IMR-90 (cell line): ENCODE measurements around the gene NFATC1. TPM values are rescaled to one million over a fixed set of nuclear protein-coding genes. Genes with fewer than 3 reads are reported as not detected.

Experiments used
- ATAC-seq: fragments of 200-7000 bp; cut with Tn5 transposase; 2 replicates; pipeline ENCODE4 v1.9.1; 2020; ENCODE audit warnings: low read depth, mild to moderate bottlenecking, moderate library complexity
- BruUV-seq: library from RNA; stranded (reverse); fragments of 400-500 nt; replicated peaks from 2 replicates; lab custom pipeline; 2021; lab: Mats Ljungman, UMichigan
- CTCF ChIA-PET: fragments of 300-600 bp; formaldehyde crosslinking; extraction: SDS; loops from one replicate; lab custom pipeline; 2021; ENCODE audit warnings: antibody characterized with exemption; lab: Yijun Ruan, JAX
- POLR2A ChIA-PET: fragments of 300-600 bp; sonication (Branson Sonifier 250); formaldehyde crosslinking; loops from one replicate; lab custom pipeline; 2022; ENCODE audit warnings: antibody characterized with exemption; ENCODE audit not compliant: unreplicated experiment; lab: Charles Lee
- DNase-seq: peaks from one replicate; pipeline ENCODE4 v3.0.0; 2013
- H2AFZ ChIP-seq: replicated peaks from 2 replicates; pipeline ENCODE3; 2013; ENCODE audit warnings: low read length, mild to moderate bottlenecking; ENCODE audit not compliant: poor library complexity
- H2AK5ac ChIP-seq: 2 replicates; pipeline ENCODE4 v1.6.1; 2013; ENCODE audit warnings: low read depth, low read length, inconsistent platforms
- H2AK9ac ChIP-seq: replicated peaks from 2 replicates; pipeline ENCODE3; 2013; ENCODE audit warnings: mild to moderate bottlenecking, low read depth, low read length, moderate library complexity; ENCODE audit not compliant: poor library complexity
- H2BK120ac ChIP-seq: 2 replicates; pipeline ENCODE4 v1.6.1; 2013; ENCODE audit warnings: low read depth, low read length, inconsistent platforms
- H2BK15ac ChIP-seq: 3 replicates; pipeline ENCODE4 v1.6.1; 2013; ENCODE audit warnings: low read depth, low read length, inconsistent platforms
- H2BK20ac ChIP-seq: 2 replicates; pipeline ENCODE4 v1.6.1; 2013; ENCODE audit warnings: low read depth, mild to moderate bottlenecking, inconsistent platforms, low read length, moderate library complexity
- H2BK5ac ChIP-seq: 2 replicates; pipeline ENCODE4 v1.6.1; 2013; ENCODE audit warnings: mild to moderate bottlenecking, low read depth, low read length, inconsistent platforms; ENCODE audit not compliant: poor library complexity, severe bottlenecking
- H3K14ac ChIP-seq: replicated peaks from 2 replicates; pipeline ENCODE4 v1.6.1; 2013; ENCODE audit warnings: low read depth, low read length, inconsistent platforms
- H3K18ac ChIP-seq: 2 replicates; pipeline ENCODE4 v1.6.1; 2013; ENCODE audit warnings: low read depth, low read length, control low read depth
- H3K23ac ChIP-seq: 2 replicates; pipeline ENCODE4 v1.6.1; 2013; ENCODE audit warnings: low read depth, low read length, inconsistent platforms
- H3K27ac ChIP-seq: 2 replicates; pipeline ENCODE4 v1.5.1; 2013; ENCODE audit warnings: mild to moderate bottlenecking, control low read depth, low read length; ENCODE audit not compliant: insufficient read depth
- H3K27me3 ChIP-seq: 2 replicates; pipeline ENCODE4 v1.6.1; 2013; ENCODE audit warnings: low read length; ENCODE audit not compliant: control insufficient read depth, insufficient read depth
- H3K36me3 ChIP-seq: 2 replicates; pipeline ENCODE4 v1.6.1; 2013; ENCODE audit warnings: low read length, mixed read lengths; ENCODE audit not compliant: control insufficient read depth, insufficient read depth
- H3K4ac ChIP-seq: 2 replicates; pipeline ENCODE4 v1.6.1; 2013; ENCODE audit warnings: low read depth, low read length, inconsistent platforms
- H3K4me1 ChIP-seq: 2 replicates; pipeline ENCODE4 v1.6.1; 2013; ENCODE audit warnings: low read length, mixed read lengths; ENCODE audit not compliant: control insufficient read depth, insufficient read depth
- H3K4me2 ChIP-seq: 2 replicates; pipeline ENCODE4 v1.6.1; 2013; ENCODE audit warnings: low read depth, mild to moderate bottlenecking, control low read depth, low read length, moderate library complexity
- H3K4me3 ChIP-seq: 2 replicates; pipeline ENCODE4 v1.5.1; 2013; ENCODE audit warnings: low read depth, mild to moderate bottlenecking, control low read depth, low read length, moderate library complexity; ENCODE audit not compliant: insufficient read depth
- H3K56ac ChIP-seq: 2 replicates; pipeline ENCODE4 v1.6.1; 2013; ENCODE audit warnings: low read length, inconsistent platforms; ENCODE audit not compliant: insufficient read depth; ENCODE audit errors: extremely low read depth
- H3K79me1 ChIP-seq, 2 experiments: 2 replicates each; pipeline ENCODE4 v1.6.1; 2013; ENCODE audit warnings: low read length in 2 of 2, inconsistent platforms in 1 of 2, low read depth in 1 of 2
- H3K9ac ChIP-seq: 2 replicates; pipeline ENCODE4 v1.6.1; 2013; ENCODE audit warnings: low read depth, low read length, control low read depth
- H3K9me1 ChIP-seq: 2 replicates; pipeline ENCODE4 v1.6.1; 2013; ENCODE audit warnings: low read length, inconsistent platforms; ENCODE audit not compliant: insufficient read depth
- H3K9me3 ChIP-seq: 2 replicates; pipeline ENCODE4 v1.6.1; 2013; ENCODE audit warnings: low read length; ENCODE audit not compliant: control insufficient read depth, insufficient read depth
- H4K20me1 ChIP-seq: 2 replicates; pipeline ENCODE4 v1.6.1; 2013; ENCODE audit warnings: low read length, inconsistent platforms; ENCODE audit not compliant: insufficient read depth
- H4K5ac ChIP-seq: 2 replicates; pipeline ENCODE4 v1.6.1; 2013; ENCODE audit warnings: mild to moderate bottlenecking, low read depth, low read length, control low read depth
- H4K8ac ChIP-seq, 2 experiments: 2 replicates each; pipeline ENCODE4 v1.6.1; 2013; ENCODE audit warnings: low read depth in 2 of 2, low read length in 2 of 2, control low read depth in 1 of 2, inconsistent platforms in 1 of 2
- H4K91ac ChIP-seq: 2 replicates; pipeline ENCODE4 v1.6.1; 2013; ENCODE audit warnings: low read depth, low read length, inconsistent platforms; ENCODE audit not compliant: insufficient read depth
- CEBPB ChIP-seq: IDR thresholded peaks from 2 replicates; pipeline ENCODE4 v1.6.1; 2012; ENCODE audit warnings: low read depth, low read length, improper control_type of control experiment
- CHD1 ChIP-seq: IDR thresholded peaks from 2 replicates; pipeline ENCODE4 v1.6.1; 2012; ENCODE audit warnings: low read depth, low read length, improper control_type of control experiment
- FOS ChIP-seq: fragments of 150-350 bp; IDR thresholded peaks from 2 replicates; pipeline ENCODE4 v1.6.1; 2016; ENCODE audit warnings: low read depth, low read length
- MAFK ChIP-seq: IDR thresholded peaks from 2 replicates; pipeline ENCODE4 v1.6.1; 2012; ENCODE audit warnings: low read depth, low read length, improper control_type of control experiment
- MAZ ChIP-seq: IDR thresholded peaks from 2 replicates; pipeline ENCODE4 v1.6.1; 2012; ENCODE audit warnings: low read depth, mild to moderate bottlenecking, low read length, improper control_type of control experiment, moderate library complexity, borderline replicate concordance
- MXI1 ChIP-seq: IDR thresholded peaks from 2 replicates; pipeline ENCODE4 v1.6.1; 2012; ENCODE audit warnings: low read depth, mild to moderate bottlenecking, low read length, moderate library complexity, borderline replicate concordance
- NFE2L2 ChIP-seq: fragments of 150-350 bp; IDR thresholded peaks from 2 replicates; pipeline ENCODE4 v1.6.1; 2016; ENCODE audit warnings: low read depth, mild to moderate bottlenecking, low read length
- RAD21 ChIP-seq: IDR thresholded peaks from 2 replicates; pipeline ENCODE4 v1.6.1; 2012; ENCODE audit warnings: low read length, improper control_type of control experiment
- USF2 ChIP-seq: fragments of 150-350 bp; IDR thresholded peaks from 2 replicates; pipeline ENCODE4 v1.6.1; 2017; ENCODE audit warnings: mild to moderate bottlenecking, antibody characterized with exemption, low read length, low read depth
- WGBS, 2 experiments: methylation state at CpG; one replicate each; pipeline versions ENCODE4 v1.1.5 to v1.1.7; 2013; ENCODE audit warnings: missing lambda C conversion rate in 2 of 2; ENCODE audit not compliant: insufficient read length in 1 of 2; ENCODE audit errors: extremely low coverage in 2 of 2; 5-methylcytosine and 5-hydroxymethylcytosine counted together
- dilution Hi-C: fragments of 300-500 bp; cut with HindIII; formaldehyde crosslinking; loops from one replicate; pipeline ENCODE4 v1.14.3; 2018; ENCODE audit warnings: low sequenced_read_pairs; ENCODE audit not compliant: unreplicated experiment
- in situ Hi-C: fragments of 300-500 bp; cut with MboI; formaldehyde crosslinking; loops from 3 replicates; pipeline ENCODE4 v1.14.3; 2019; ENCODE audit warnings: low sequenced_read_pairs, inconsistent platforms, mixed read lengths
- intact Hi-C: fragments of 100-400 bp; cut with micrococcal nuclease; formaldehyde crosslinking; loops from 2 replicates; pipeline ENCODE4 v1.10.0; 2022
- polyA plus RNA-seq, 3 experiments: library from polyadenylated mRNA; depleted of rRNA; stranded (reverse); fragments of >200 nt; gene quantifications; 2 replicates each; pipeline ENCODE4 v1.2.3, GENCODE V29; 2012; ENCODE audit warnings: low replicate concordance in 1 of 3
- total RNA-seq: library from RNA; depleted of rRNA; stranded (reverse); fragments of >200 nt; gene quantifications from 2 replicates; pipeline ENCODE4 v1.2.3, GENCODE V29; 2012
- TF ChIP-seq, protein P1 (sequence below): fragments of 150-350 bp; IDR thresholded peaks from 2 replicates; pipeline ENCODE4 v1.6.1; 2016; ENCODE audit warnings: low read depth, mild to moderate bottlenecking, low read length, moderate library complexity, borderline replicate concordance

The NFATC1 gene
- total and polyA plus RNA-seq, 2 of the 4 experiments (the other 2 are of a cell fraction), result 0.36 to 1.8 TPM

GRCh38 chr18:79402977-79403722 lies 7.4 kb downstream of the NFATC1 start:
- ChIA-PET CTCF (no interaction called here), POLR2A (interaction anchor here (0.6 kb wide), 1 partner anchor 43 kb away, joined by 3 read pairs; no protein-coding TSS in a partner anchor)
- Histone ChIP-seq H2BK15ac (no peak overlapping the region), H3K36me3 (no peaks in the 10 kb centered on the region), H2BK120ac (no peak overlapping the region), H4K20me1 (no peaks in the 10 kb centered on the region), H3K56ac (no peak overlapping the region), H3K27ac (no peak overlapping the region), H2BK5ac (no peak overlapping the region), H3K4me1 (peaks cover 1% of the 10 kb centered on the region; the same call in 1 of the 2 replicates), H2AFZ (no peak overlapping the region), H3K4me3 (no peak overlapping the region), H2AK9ac (no peak overlapping the region), H2BK20ac (no peak overlapping the region), H3K4me2 (no peak overlapping the region), H4K91ac (no peak overlapping the region), H2AK5ac (no peak overlapping the region), H3K9ac (no peak overlapping the region), H3K4ac (no peak overlapping the region), H3K27me3 (no peaks in the 10 kb centered on the region), H3K18ac (no peak overlapping the region), H4K5ac (no peak overlapping the region), H3K9me3 (no peaks in the 10 kb centered on the region), H4K8ac (no peak overlapping the region), H3K79me1 (no peaks in the 10 kb centered on the region), H3K14ac (no peak overlapping the region), H3K23ac (no peak overlapping the region), H3K9me1 (no peaks in the 10 kb centered on the region)
- in situ Hi-C loops, result no loop called here
- no peak for TF ChIP-seq FOS
- TF ChIP-seq MXI1, result no peak
- TF ChIP-seq CEBPB, result no peak
- no peak for TF ChIP-seq RAD21
- no peak for TF ChIP-seq MAZ
- no peak for TF ChIP-seq MAFK
- TF ChIP-seq CHD1, result no peak
- no peak for TF ChIP-seq NFE2L2
- no peak for TF ChIP-seq USF2
- TF ChIP-seq, protein P1, sequence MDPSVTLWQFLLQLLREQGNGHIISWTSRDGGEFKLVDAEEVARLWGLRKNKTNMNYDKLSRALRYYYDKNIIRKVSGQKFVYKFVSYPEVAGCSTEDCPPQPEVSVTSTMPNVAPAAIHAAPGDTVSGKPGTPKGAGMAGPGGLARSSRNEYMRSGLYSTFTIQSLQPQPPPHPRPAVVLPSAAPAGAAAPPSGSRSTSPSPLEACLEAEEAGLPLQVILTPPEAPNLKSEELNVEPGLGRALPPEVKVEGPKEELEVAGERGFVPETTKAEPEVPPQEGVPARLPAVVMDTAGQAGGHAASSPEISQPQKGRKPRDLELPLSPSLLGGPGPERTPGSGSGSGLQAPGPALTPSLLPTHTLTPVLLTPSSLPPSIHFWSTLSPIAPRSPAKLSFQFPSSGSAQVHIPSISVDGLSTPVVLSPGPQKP, result no peak
- WGBS, 2 experiments, result 71% methylated on average over 8 of the region's 27 CpGs; no CpG with 5 or more reads in 1 of the 2 experiments
- DNase-seq, result no peak
- no TSS peak for BruUV-seq
- intact Hi-C loops, result no loop called here
- dilution Hi-C loops, result no loop called here
- ATAC-seq, result no peak
